Gastrocnemius medialis (tissue), 4 donors: ENCODE data around the gene DSCAML1.

Experiments used
- POLR2A ChIP-seq, 2 donors: fragments of 450-650 bp; IDR thresholded peaks; one replicate each; pipeline ENCODE4 v1.6.1; 2017; ENCODE audit warnings: antibody characterized with exemption in 2 of 2, mild to moderate bottlenecking in 2 of 2, moderate library complexity in 2 of 2
- TF ChIP-seq, protein P1 (sequence below), 5 experiments: fragments of 450-650 bp in 3 of 5; fragments of 200-600 bp in 2 of 5; sonication (generic) in 2 of 5; IDR thresholded peaks in 4 of 5; conservative IDR thresholded peaks in 1 of 5; 1 replicate in 4 of 5; 2 replicates in 1 of 5; pipeline ENCODE4 v1.5.1; 2016 to 2019; ENCODE audit warnings: antibody characterized with exemption in 5 of 5, mild to moderate bottlenecking in 3 of 5, moderate library complexity in 3 of 5

DNA sequence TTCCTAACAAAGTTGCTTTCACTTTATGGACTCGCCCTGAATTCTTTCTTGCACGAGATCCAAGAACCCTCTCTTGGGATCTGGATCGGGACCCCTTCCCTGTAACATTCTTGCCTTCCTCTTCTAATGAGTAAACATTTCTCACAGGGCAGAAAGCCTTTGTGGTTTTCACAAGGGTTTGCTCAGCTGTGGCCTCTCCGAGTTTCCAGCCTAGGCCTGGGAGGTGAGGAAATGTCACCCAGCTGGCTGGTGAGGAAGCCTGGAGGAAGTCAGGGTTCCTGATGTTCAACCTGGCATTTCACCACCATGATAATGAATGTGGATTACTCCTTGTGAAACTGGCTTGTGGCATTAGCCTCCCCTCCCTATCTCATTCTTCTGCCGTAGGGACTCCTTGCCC lies 224.9 kb downstream of the DSCAML1 start:
- no peak for TF ChIP-seq POLR2A (IDR thresholded peaks at IDR 0.05)
- TF ChIP-seq, protein P1, sequence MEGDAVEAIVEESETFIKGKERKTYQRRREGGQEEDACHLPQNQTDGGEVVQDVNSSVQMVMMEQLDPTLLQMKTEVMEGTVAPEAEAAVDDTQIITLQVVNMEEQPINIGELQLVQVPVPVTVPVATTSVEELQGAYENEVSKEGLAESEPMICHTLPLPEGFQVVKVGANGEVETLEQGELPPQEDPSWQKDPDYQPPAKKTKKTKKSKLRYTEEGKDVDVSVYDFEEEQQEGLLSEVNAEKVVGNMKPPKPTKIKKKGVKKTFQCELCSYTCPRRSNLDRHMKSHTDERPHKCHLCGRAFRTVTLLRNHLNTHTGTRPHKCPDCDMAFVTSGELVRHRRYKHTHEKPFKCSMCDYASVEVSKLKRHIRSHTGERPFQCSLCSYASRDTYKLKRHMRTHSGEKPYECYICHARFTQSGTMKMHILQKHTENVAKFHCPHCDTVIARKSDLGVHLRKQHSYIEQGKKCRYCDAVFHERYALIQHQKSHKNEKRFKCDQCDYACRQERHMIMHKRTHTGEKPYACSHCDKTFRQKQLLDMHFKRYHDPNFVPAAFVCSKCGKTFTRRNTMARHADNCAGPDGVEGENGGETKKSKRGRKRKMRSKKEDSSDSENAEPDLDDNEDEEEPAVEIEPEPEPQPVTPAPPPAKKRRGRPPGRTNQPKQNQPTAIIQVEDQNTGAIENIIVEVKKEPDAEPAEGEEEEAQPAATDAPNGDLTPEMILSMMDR (IDR thresholded peaks at IDR 0.05 in 4 of 5, conservative IDR thresholded peaks at IDR 0.05 in 1 of 5) = no peak
